HCT116 (cell line): ENCODE measurements around the gene SERTAD3. TPM values are rescaled to one million over a fixed set of nuclear protein-coding genes. Genes with fewer than 3 reads are reported as not detected.

Experiments used
- ATAC-seq: fragments of 200-7000 bp; cut with Tn5 transposase; 2 replicates; pipeline ENCODE4 v1.9.1; 2020; ENCODE audit warnings: mild to moderate bottlenecking, moderate library complexity
- BruUV-seq: library from RNA; stranded (reverse); fragments of 400-500 nt; replicated peaks from 2 replicates; lab custom pipeline; 2021; lab: Mats Ljungman, UMichigan
- CTCF ChIA-PET: fragments of 300-600 bp; sonication (Branson Sonifier 250); formaldehyde crosslinking; loops from one replicate; lab custom pipeline; 2021; ENCODE audit warnings: antibody characterized with exemption; lab: Charles Lee
- POLR2A ChIA-PET: fragments of 300-600, 350-600 bp; sonication (Branson Sonifier 250); formaldehyde crosslinking; loops from one replicate; lab custom pipeline; 2021; ENCODE audit warnings: antibody characterized with exemption; lab: Charles Lee
- RAD21 ChIA-PET, 2 experiments: fragments of 300-600 bp; sonication (Branson Sonifier 250); formaldehyde crosslinking; loops; one replicate each; lab custom pipeline; 2023; ENCODE audit warnings: low total read pairs in 2 of 2; ENCODE audit not compliant: uncharacterized antibody in 2 of 2, unreplicated experiment in 2 of 2, low non-redundant PET in 1 of 2; lab: Charles Lee
- DNase-seq: peaks from one replicate; pipeline ENCODE4 v3.0.0-alpha.2; 2010; ENCODE audit warnings: low read depth, low spot score
- H2AFZ ChIP-seq: fragments of 200-600 bp; shearing (Covaris generic), sonication (generic); 2 replicates; pipeline ENCODE4 v1.6.1; 2017; ENCODE audit warnings: low read depth, mixed run types, mixed read lengths, antibody characterized with exemption, low read length; ENCODE audit not compliant: poor library complexity, severe bottlenecking
- H3K27ac ChIP-seq: 2 replicates; pipeline ENCODE4 v1.5.1; 2012; ENCODE audit warnings: low read depth, low read length
- H3K27me3 ChIP-seq: fragments of 200-600 bp; sonication (generic); 2 replicates; pipeline ENCODE4 v1.6.1; 2016; ENCODE audit warnings: mixed run types, low read length, mixed read lengths; ENCODE audit not compliant: insufficient read depth
- H3K36me3 ChIP-seq, 2 experiments: fragments of 200-500 bp in 1 of 2; fragments of 200-600 bp in 1 of 2; sonication (Bioruptor generic) in 1 of 2; sonication (generic) in 1 of 2; 2 replicates each; pipeline versions ENCODE4 v1.5.1 to v1.6.1; 2014 to 2016; ENCODE audit warnings: low read length in 2 of 2, inconsistent platforms in 1 of 2, mixed read lengths in 1 of 2, mixed run types in 1 of 2; ENCODE audit not compliant: insufficient read depth in 2 of 2, control insufficient read depth in 1 of 2
- H3K4me1 ChIP-seq, 2 experiments: fragments of 200-600 bp in 1 of 2; sonication (generic) in 1 of 2; 2 replicates each; pipeline versions ENCODE4 v1.5.1 to v1.6.1; 2012 to 2017; ENCODE audit warnings: low read length in 2 of 2, inconsistent platforms in 1 of 2, mild to moderate bottlenecking in 1 of 2, mixed read lengths in 1 of 2, mixed run types in 1 of 2, moderate library complexity in 1 of 2; ENCODE audit not compliant: insufficient read depth in 2 of 2, control insufficient read depth in 1 of 2
- H3K4me2 ChIP-seq: fragments of 200-600 bp; sonication (generic); 2 replicates; pipeline ENCODE4 v1.6.1; 2017; ENCODE audit warnings: mixed run types, low read length, mixed read lengths
- H3K4me3 ChIP-seq, 2 experiments: fragments of 200-600 bp in 1 of 2; sonication (generic) in 1 of 2; replicated peaks in 1 of 2; 2 replicates each; pipeline ENCODE4 v1.5.1; 2011 to 2016; ENCODE audit warnings: low read length in 2 of 2, control low read depth in 1 of 2, low read depth in 1 of 2, mild to moderate bottlenecking in 1 of 2, mixed read lengths in 1 of 2, mixed run types in 1 of 2
- H3K79me2 ChIP-seq: fragments of 200-600 bp; sonication (generic); 2 replicates; pipeline ENCODE4 v1.6.1; 2017; ENCODE audit warnings: mild to moderate bottlenecking, mixed run types, low read length, moderate library complexity, mixed read lengths; ENCODE audit not compliant: insufficient read depth
- H3K9ac ChIP-seq: fragments of 200-600 bp; sonication (generic); 2 replicates; pipeline ENCODE4 v1.6.1; 2016; ENCODE audit warnings: low read length, mixed read lengths
- H3K9me2 ChIP-seq: fragments of 200-600 bp; sonication (generic), shearing (Covaris generic); 2 replicates; pipeline ENCODE4 v1.6.1; 2017; ENCODE audit warnings: mixed run types, mild to moderate bottlenecking, moderate library complexity; ENCODE audit not compliant: insufficient read depth
- H3K9me3 ChIP-seq, 2 experiments: fragments of 200-500 bp in 1 of 2; fragments of 200-600 bp in 1 of 2; sonication (Bioruptor generic) in 1 of 2; sonication (generic) in 1 of 2; 2 replicates each; pipeline ENCODE4 v1.6.1; 2014 to 2017; ENCODE audit warnings: low read length in 2 of 2, mixed read lengths in 2 of 2, inconsistent platforms in 1 of 2, low read depth in 1 of 2, mild to moderate bottlenecking in 1 of 2, mixed run types in 1 of 2, moderate library complexity in 1 of 2; ENCODE audit not compliant: control insufficient read depth in 1 of 2, insufficient read depth in 1 of 2
- H4K20me1 ChIP-seq: fragments of 200-600 bp; sonication (generic), shearing (Covaris generic); 2 replicates; pipeline ENCODE4 v1.6.1; 2017; ENCODE audit warnings: mixed run types, mild to moderate bottlenecking, moderate library complexity; ENCODE audit not compliant: insufficient read depth
- ATF3 ChIP-seq: IDR thresholded peaks from 2 replicates; pipeline ENCODE4 v1.6.1; 2012
- CBX3 ChIP-seq: IDR thresholded peaks from 2 replicates; pipeline ENCODE4 v1.6.1; 2012; ENCODE audit warnings: low read depth
- CEBPB ChIP-seq: IDR thresholded peaks from 2 replicates; pipeline ENCODE4 v1.6.1; 2012; ENCODE audit warnings: low read depth
- CTCF ChIP-seq, 3 experiments: fragments of 200-600 bp in 1 of 3; sonication (generic) in 1 of 3; IDR thresholded peaks in 2 of 3; conservative IDR thresholded peaks in 1 of 3; 2 replicates each; pipeline ENCODE4 v1.5.1; 2012 to 2017; ENCODE audit warnings: low read depth in 2 of 3, low read length in 2 of 3, antibody characterized with exemption in 1 of 3, borderline replicate concordance in 1 of 3, control low read depth in 1 of 3, mild to moderate bottlenecking in 1 of 3, mixed read lengths in 1 of 3, mixed run types in 1 of 3, moderate library complexity in 1 of 3; ENCODE audit not compliant: insufficient read depth in 1 of 3
- EGR1 ChIP-seq: IDR thresholded peaks from 2 replicates; pipeline ENCODE4 v1.6.1; 2012; ENCODE audit warnings: low read depth
- ELF1 ChIP-seq: IDR thresholded peaks from 2 replicates; pipeline ENCODE4 v1.6.1; 2012; ENCODE audit warnings: low read depth, borderline replicate concordance
- EZH2 ChIP-seq: fragments of 200-600 bp; sonication (generic); IDR thresholded peaks from 2 replicates; pipeline ENCODE4 v1.6.1; 2017; ENCODE audit warnings: antibody characterized with exemption, mixed run types
- EZH2phosphoT487 ChIP-seq: fragments of 200-600 bp; IDR thresholded peaks from 2 replicates; pipeline ENCODE4 v1.6.1; 2018; ENCODE audit warnings: antibody characterized with exemption, borderline replicate concordance
- FOSL1 ChIP-seq: IDR thresholded peaks from 2 replicates; pipeline ENCODE4 v1.6.1; 2012; ENCODE audit warnings: low read depth
- JUND ChIP-seq: IDR thresholded peaks from 2 replicates; pipeline ENCODE4 v1.6.1; 2012
- POLR2A ChIP-seq: IDR thresholded peaks from 2 replicates; pipeline ENCODE4 v1.7.0; 2011; ENCODE audit warnings: borderline replicate concordance; ENCODE audit not compliant: insufficient read depth, insufficient read length; ENCODE audit errors: extremely low read depth
- POLR2AphosphoS5 ChIP-seq: IDR thresholded peaks from 2 replicates; pipeline ENCODE4 v1.6.1; 2011; ENCODE audit warnings: mild to moderate bottlenecking, low read depth, low read length, moderate library complexity
- REST ChIP-seq: IDR thresholded peaks from 2 replicates; pipeline ENCODE4 v1.6.1; 2012; ENCODE audit warnings: low read depth
- SIN3A ChIP-seq: IDR thresholded peaks from 2 replicates; pipeline ENCODE4 v1.6.1; 2012; ENCODE audit warnings: low read depth
- SP1 ChIP-seq: IDR thresholded peaks from 2 replicates; pipeline ENCODE4 v1.6.1; 2012; ENCODE audit warnings: low read depth
- TCF7L2 ChIP-seq: IDR thresholded peaks from 2 replicates; pipeline ENCODE4 v1.7.0; 2011; ENCODE audit warnings: borderline replicate concordance, inconsistent platforms; ENCODE audit not compliant: insufficient read depth, insufficient read length; ENCODE audit errors: extremely low read depth
- YY1 ChIP-seq: IDR thresholded peaks from 2 replicates; pipeline ENCODE4 v1.6.1; 2011; ENCODE audit warnings: low read length, low read depth, moderate library complexity, mild to moderate bottlenecking; ENCODE audit not compliant: insufficient replicate concordance; ENCODE audit errors: extremely low read depth
- ZBTB33 ChIP-seq: IDR thresholded peaks from 2 replicates; pipeline ENCODE4 v1.6.1; 2011; ENCODE audit warnings: mild to moderate bottlenecking, low read length, moderate library complexity; ENCODE audit not compliant: insufficient replicate concordance; ENCODE audit errors: extremely low read depth
- ZFX ChIP-seq: fragments of 450-650 bp; IDR thresholded peaks from 2 replicates; pipeline ENCODE4 v1.6.1; 2017
- ZNF274 ChIP-seq: fragments of 200-500 bp; sonication (Bioruptor generic); IDR thresholded peaks from 2 replicates; pipeline ENCODE4 v1.6.1; 2014; ENCODE audit warnings: mild to moderate bottlenecking, low read depth, low read length, inconsistent platforms
- intact Hi-C: fragments of 100-400 bp; cut with micrococcal nuclease; formaldehyde crosslinking; loops from 2 replicates; pipeline ENCODE4 v1.10.0; 2022
- total RNA-seq: library from RNA; stranded (reverse); gene quantifications from one replicate; pipeline ENCODE4 v1.2.1, GENCODE V29; 2021; ENCODE audit not compliant: unreplicated experiment

The SERTAD3 gene
- total RNA-seq, 1 experiment from 2014 or later: 32.4 TPM

GRCh38 chr19:40450664-40451063, 6.5 kb upstream of the SERTAD3 start:
- no peak overlapping the region for H3K27ac ChIP-seq
- DNase-seq: no peak
- H3K4me2 ChIP-seq: no peak overlapping the region
- peaks cover 6 to 12% of the 10 kb centered on the region in 2 experiments for H3K36me3 ChIP-seq
- BruUV-seq: no TSS peak
- H3K27me3 ChIP-seq: no peaks in the 10 kb centered on the region
- ChIA-PET RAD21 (no interaction called here), CTCF (no interaction called here)
- H3K4me3 ChIP-seq: no peak overlapping the region
- H3K9me2 ChIP-seq: no peaks in the 10 kb centered on the region
- intact Hi-C loops: no loop called here
- H3K9ac ChIP-seq: no peak overlapping the region
- no peak for ATAC-seq
- no peaks in the 10 kb centered on the region for H4K20me1 ChIP-seq
- H3K4me1 ChIP-seq: peaks cover 11 to 18% of the 10 kb centered on the region in 2 experiments
- H2AFZ ChIP-seq: no peak overlapping the region
- no peaks in the 10 kb centered on the region for H3K79me2 ChIP-seq
- no peaks in the 10 kb centered on the region for H3K9me3 ChIP-seq
- TF ChIP-seq SP1 (no peak), YY1 (no peak), FOSL1 (no peak), JUND (no peak), SIN3A (no peak), EZH2 (no peak), CTCF (IDR thresholded peaks at IDR 0.05 in 2 of 3, conservative IDR thresholded peaks at IDR 0.05 in 1 of 3; ENCODE audit: borderline replicate concordance in 1 of 3, insufficient read depth in 1 of 3, low read depth in 2 of 3, low read length in 2 of 3) (no peak), TCF7L2 (no peak), CEBPB (no peak), EZH2phosphoT487 (no peak), EGR1 (no peak), REST (no peak), ATF3 (no peak), POLR2A (no peak), CBX3 (no peak), ELF1 (no peak), ZNF274 (no peak), ZBTB33 (no peak), ZFX (no peak), POLR2AphosphoS5 (no peak)
- TF ChIP-seq, all 23 proteins: peak for 0
- POLR2A ChIA-PET: no interaction called here
